Breast epithelium (tissue), 3 donors: ENCODE results near the gene CFAP58.

Experiments
- POLR2A ChIP-seq: fragments of 450-650 bp; IDR thresholded peaks from one replicate; pipeline ENCODE4 v1.6.1; 2016; ENCODE audit warnings: antibody characterized with exemption, mild to moderate bottlenecking, moderate library complexity
- POLR2AphosphoS5 ChIP-seq, 3 donors: sonication (generic); formaldehyde crosslinking; IDR thresholded peaks; one replicate each; pipeline ENCODE4 v1.6.1; 2017; ENCODE audit warnings: antibody characterized with exemption in 3 of 3
- TF ChIP-seq, protein P1 (sequence below), 3 donors: fragments of 450-650 bp; IDR thresholded peaks; one replicate each; pipeline ENCODE4 v1.5.1; 2016 to 2017; ENCODE audit warnings: antibody characterized with exemption in 3 of 3, mild to moderate bottlenecking in 3 of 3, moderate library complexity in 3 of 3

GRCh38 chr10:104339469-104340110 lies 14.0 kb upstream of the CFAP58 start:
- TF ChIP-seq POLR2AphosphoS5 (IDR thresholded peaks at IDR 0.05) (no peak), POLR2A (no peak)
- TF ChIP-seq, protein P1, sequence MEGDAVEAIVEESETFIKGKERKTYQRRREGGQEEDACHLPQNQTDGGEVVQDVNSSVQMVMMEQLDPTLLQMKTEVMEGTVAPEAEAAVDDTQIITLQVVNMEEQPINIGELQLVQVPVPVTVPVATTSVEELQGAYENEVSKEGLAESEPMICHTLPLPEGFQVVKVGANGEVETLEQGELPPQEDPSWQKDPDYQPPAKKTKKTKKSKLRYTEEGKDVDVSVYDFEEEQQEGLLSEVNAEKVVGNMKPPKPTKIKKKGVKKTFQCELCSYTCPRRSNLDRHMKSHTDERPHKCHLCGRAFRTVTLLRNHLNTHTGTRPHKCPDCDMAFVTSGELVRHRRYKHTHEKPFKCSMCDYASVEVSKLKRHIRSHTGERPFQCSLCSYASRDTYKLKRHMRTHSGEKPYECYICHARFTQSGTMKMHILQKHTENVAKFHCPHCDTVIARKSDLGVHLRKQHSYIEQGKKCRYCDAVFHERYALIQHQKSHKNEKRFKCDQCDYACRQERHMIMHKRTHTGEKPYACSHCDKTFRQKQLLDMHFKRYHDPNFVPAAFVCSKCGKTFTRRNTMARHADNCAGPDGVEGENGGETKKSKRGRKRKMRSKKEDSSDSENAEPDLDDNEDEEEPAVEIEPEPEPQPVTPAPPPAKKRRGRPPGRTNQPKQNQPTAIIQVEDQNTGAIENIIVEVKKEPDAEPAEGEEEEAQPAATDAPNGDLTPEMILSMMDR (IDR thresholded peaks at IDR 0.05): no peak
